Measurements from ENCODE around the gene HAUS1.

DNA sequence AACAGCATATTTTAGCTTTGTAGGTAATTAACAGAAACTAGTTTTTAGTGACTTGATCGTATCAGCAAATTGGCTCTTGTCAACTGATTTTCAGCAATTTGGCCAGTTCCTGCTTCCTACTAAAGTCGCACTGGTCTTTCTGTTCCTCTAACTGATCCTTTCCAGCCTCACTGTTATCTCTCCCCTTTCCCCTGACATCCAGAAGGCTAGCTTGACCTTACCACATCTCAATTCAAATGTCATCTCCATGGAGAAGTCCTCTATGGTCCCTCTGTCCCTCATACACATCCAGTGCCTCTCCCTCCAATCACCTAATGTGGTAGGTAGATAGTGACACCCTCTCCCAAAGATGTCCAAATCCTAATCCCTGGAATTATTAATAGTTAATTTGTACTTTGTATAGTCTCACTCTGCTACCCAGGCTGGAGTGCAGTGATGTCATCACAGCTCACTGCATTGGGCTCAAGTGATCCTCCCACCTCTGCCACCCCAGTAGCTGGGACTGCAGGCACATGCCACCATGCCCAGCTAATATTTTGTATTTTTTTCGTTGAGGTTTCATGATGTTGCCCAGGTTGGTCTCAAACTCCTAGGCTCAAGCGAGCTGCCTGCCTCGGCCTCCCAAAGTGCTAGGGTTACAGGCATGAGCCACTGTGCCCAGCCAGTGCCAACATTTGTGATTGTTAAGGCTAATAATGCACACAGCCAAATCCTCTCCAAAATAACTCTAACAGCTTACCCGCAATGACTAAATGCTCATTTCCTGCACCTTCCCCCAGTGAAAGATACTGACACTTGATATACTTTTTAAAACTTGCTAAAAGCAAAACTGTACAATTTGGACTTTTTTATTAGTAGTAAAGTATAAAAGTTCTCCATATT, 49.0 kb upstream of the HAUS1 start:
- TF ChIP-seq, protein P1, sequence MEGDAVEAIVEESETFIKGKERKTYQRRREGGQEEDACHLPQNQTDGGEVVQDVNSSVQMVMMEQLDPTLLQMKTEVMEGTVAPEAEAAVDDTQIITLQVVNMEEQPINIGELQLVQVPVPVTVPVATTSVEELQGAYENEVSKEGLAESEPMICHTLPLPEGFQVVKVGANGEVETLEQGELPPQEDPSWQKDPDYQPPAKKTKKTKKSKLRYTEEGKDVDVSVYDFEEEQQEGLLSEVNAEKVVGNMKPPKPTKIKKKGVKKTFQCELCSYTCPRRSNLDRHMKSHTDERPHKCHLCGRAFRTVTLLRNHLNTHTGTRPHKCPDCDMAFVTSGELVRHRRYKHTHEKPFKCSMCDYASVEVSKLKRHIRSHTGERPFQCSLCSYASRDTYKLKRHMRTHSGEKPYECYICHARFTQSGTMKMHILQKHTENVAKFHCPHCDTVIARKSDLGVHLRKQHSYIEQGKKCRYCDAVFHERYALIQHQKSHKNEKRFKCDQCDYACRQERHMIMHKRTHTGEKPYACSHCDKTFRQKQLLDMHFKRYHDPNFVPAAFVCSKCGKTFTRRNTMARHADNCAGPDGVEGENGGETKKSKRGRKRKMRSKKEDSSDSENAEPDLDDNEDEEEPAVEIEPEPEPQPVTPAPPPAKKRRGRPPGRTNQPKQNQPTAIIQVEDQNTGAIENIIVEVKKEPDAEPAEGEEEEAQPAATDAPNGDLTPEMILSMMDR (IDR thresholded peaks at IDR 0.05), result no peak
- TF ChIP-seq POLR2AphosphoS5 (IDR thresholded peaks at IDR 0.05) (no peak), POLR2A (IDR thresholded peaks at IDR 0.05) (no peak)

Data from gastroesophageal sphincter (tissue), 3 donors.